Measurements from ENCODE around the gene KCND1. TPM values are rescaled to one million over a fixed set of nuclear protein-coding genes. Genes with fewer than 3 reads are reported as not detected.

KCND1 gene
- total RNA-seq, 2 experiments from 2014 or later, result 2.4 to 2.5 TPM

- H3K4me3 Mint-ChIP-seq, result peak overlapping the region; percentile 35
- H3K27me3 Mint-ChIP-seq, result no peaks in the 10 kb centered on the region
- peak; percentile 37 for DNase-seq
- peaks cover 16% of the 10 kb centered on the region for H3K4me1 Mint-ChIP-seq (ENCODE audit: low read depth)
- intact Hi-C loops (cut with micrococcal nuclease), result no loop called here
- POLR2A ChIA-PET, result interaction anchor here (0.8 kb wide), 1 partner anchor 33 kb away, joined by 3 read pairs; no protein-coding TSS in a partner anchor
- H3K27ac Mint-ChIP-seq, result no peak overlapping the region
- H3K9me3 Mint-ChIP-seq, result no peaks in the 10 kb centered on the region
- H3K36me3 Mint-ChIP-seq, result peaks cover 9% of the 10 kb centered on the region
- CTCF ChIA-PET, result interaction anchor here (0.7 to 1.7 kb wide), 7 partner anchors 9 to 127 kb away, joined by 3 to 5 read pairs (median 3); no protein-coding TSS in a partner anchor
Measured at GRCh38 chrX:48972220-48973164, 848 bp upstream of the KCND1 start.

DNA sequence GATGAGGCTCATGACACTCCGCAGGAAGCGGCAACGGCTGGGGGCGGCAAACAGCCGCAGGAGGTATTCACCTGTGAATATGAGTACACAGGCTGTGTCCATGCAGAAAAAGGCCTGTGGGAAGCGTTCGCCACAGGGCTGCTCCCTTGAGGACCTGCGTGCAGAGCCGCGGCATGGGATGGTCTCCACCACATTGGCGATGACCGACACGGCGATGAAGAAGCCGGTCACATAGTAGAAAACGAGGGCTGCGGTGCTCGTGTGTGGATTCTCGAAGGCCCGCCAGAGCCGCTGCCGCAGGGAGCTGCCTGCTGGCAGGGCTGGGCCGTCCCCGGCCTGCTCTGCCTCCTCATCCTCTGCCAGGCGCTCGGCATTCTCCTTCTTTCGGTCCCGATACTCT is 2.2 kb downstream of the KCND1 start:
- Mint-ChIP-seq H3K4me3 (no peak overlapping the region), H3K27me3 (no peaks in the 10 kb centered on the region), H3K4me1 (ENCODE audit: low read depth) (peaks cover 16% of the 10 kb centered on the region), H3K27ac (no peak overlapping the region), H3K36me3 (peaks cover 2% of the 10 kb centered on the region), H3K9me3 (no peaks in the 10 kb centered on the region)
- ChIA-PET POLR2A (no interaction called here), CTCF (no interaction called here)
- DNase-seq, result no peak
- intact Hi-C loops (cut with micrococcal nuclease), result no loop called here

GRCh38 chrX:48968377-48968776 is 3.3 kb downstream of the KCND1 start:
- Mint-ChIP-seq H3K27me3 (no peaks in the 10 kb centered on the region), H3K27ac (no peak overlapping the region), H3K4me1 (ENCODE audit: low read depth) (peaks cover 16% of the 10 kb centered on the region), H3K4me3 (no peak overlapping the region), H3K9me3 (no peaks in the 10 kb centered on the region), H3K36me3 (no peaks in the 10 kb centered on the region)
- intact Hi-C loops (cut with micrococcal nuclease), result no loop called here
- ChIA-PET CTCF (no interaction called here), POLR2A (no interaction called here)
- no peak for DNase-seq

DNA sequence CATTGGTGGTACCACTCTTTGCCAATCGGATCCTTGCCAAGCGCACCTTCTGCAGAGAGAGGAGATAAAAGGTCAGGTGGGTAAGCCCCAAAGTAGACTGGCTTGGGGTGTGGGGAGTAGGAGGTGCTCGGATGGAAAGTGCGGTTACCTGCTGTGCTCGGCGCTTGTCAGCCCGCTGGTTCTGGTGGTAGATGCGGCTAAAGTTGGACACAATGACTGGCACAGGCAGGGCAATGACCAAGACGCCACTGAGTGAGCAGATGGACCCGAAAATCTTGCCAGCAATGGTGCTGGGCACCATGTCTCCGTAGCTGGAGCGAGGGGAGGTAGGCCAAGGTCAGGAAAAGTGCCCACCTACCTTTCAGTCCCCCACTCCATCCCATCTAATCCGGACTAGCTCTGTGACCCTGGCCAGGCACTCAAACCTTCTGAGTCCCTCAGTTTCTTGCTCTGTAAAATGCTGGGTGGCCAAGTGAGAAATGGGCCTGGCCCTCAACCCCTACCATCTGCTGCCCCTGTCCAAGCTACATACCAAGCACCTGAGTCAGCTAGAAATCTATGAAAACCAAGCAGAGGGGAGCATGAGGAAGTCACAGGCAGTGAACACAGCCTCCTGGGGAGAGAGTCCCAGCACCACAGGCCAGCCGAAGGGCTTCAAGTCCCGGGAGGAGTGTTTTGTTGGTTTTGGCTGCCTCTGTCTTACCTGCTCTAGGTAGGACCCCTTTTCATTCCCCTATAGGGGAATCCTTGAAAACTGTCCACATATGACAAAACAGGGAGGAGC is 4.7 kb downstream of the KCND1 start:
- no peaks in the 10 kb centered on the region for H3K27me3 Mint-ChIP-seq
- no peak overlapping the region for H3K27ac Mint-ChIP-seq
- intact Hi-C loops (cut with micrococcal nuclease), result no loop called here
- DNase-seq, result no peak
- no peaks in the 10 kb centered on the region for H3K9me3 Mint-ChIP-seq
- peaks cover 3% of the 10 kb centered on the region for H3K4me1 Mint-ChIP-seq (ENCODE audit: low read depth)
- no peak overlapping the region for H3K4me3 Mint-ChIP-seq
- ChIA-PET POLR2A (no interaction called here), CTCF (no interaction called here)
- H3K36me3 Mint-ChIP-seq, result no peaks in the 10 kb centered on the region

DNA sequence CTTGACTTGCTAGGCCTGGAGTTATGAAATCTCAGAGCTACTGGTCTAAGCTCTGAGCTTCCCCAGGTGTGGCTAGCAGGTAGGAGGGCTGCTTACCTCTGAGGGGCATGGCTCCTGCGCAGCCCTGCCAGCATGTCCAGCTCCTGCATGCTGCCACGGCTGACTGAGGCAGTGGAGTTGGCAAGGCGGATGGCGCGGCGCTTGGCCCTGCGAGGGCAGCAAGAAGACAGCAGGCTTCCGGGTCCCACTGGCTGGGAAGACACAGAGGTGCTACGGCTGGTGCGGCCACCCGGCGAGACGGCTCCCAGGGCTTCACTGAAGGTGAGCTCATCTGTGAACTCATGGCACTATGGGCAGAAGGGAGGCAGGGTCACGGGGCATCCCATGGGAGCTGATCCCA is 5.7 kb downstream of the KCND1 start:
- CTCF ChIA-PET, result no interaction called here
- Mint-ChIP-seq H3K27ac (no peak overlapping the region), H3K36me3 (no peaks in the 10 kb centered on the region), H3K9me3 (no peaks in the 10 kb centered on the region), H3K4me1 (ENCODE audit: low read depth) (no peaks in the 10 kb centered on the region), H3K4me3 (no peak overlapping the region), H3K27me3 (no peaks in the 10 kb centered on the region)
- POLR2A ChIA-PET, result no interaction called here
- no peak for DNase-seq
- intact Hi-C loops (cut with micrococcal nuclease), result no loop called here

GRCh38 chrX:48961585-48962091 is 10.0 kb downstream of the KCND1 start:
- H3K27ac Mint-ChIP-seq, result no peak overlapping the region
- peaks cover 10% of the 10 kb centered on the region for H3K4me1 Mint-ChIP-seq (ENCODE audit: low read depth)
- no peak overlapping the region for H3K4me3 Mint-ChIP-seq
- no peaks in the 10 kb centered on the region for H3K9me3 Mint-ChIP-seq
- H3K27me3 Mint-ChIP-seq, result no peaks in the 10 kb centered on the region
- ChIA-PET POLR2A (no interaction called here), CTCF (no interaction called here)
- intact Hi-C loops (cut with micrococcal nuclease), result no loop called here
- DNase-seq, result no peak
- H3K36me3 Mint-ChIP-seq, result peaks cover 4% of the 10 kb centered on the region

DNA sequence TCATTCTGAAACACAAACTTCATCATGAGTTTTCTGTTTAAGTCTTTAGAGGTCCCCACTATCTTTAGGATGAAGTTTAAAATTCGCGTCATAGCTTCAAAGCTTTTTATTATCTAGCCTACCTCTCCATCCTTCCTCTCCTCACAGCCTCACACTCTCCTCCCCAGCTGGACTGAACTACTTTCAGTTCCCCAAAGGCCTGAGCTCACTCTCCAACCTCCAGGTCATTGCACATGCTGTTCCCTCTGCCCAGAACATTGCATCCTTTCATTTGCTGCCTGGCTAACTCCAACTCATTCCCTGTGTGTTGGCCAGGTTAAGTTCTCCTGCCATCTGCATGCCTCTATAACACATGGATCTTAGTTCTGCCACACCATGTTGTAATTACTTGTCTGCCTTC is 11.4 kb downstream of the KCND1 start:
- Mint-ChIP-seq H3K27me3 (no peaks in the 10 kb centered on the region), H3K4me3 (no peak overlapping the region), H3K9me3 (no peaks in the 10 kb centered on the region), H3K4me1 (ENCODE audit: low read depth) (peaks cover 12% of the 10 kb centered on the region), H3K36me3 (peaks cover 10% of the 10 kb centered on the region), H3K27ac (peak overlapping the region; percentile 52)
- DNase-seq, result no peak
- ChIA-PET POLR2A (no interaction called here), CTCF (interaction anchor here (1.0 kb wide), 1 partner anchor 23 kb away, joined by 3 read pairs; no protein-coding TSS in a partner anchor)
- intact Hi-C loops (cut with micrococcal nuclease), result no loop called here

DNA sequence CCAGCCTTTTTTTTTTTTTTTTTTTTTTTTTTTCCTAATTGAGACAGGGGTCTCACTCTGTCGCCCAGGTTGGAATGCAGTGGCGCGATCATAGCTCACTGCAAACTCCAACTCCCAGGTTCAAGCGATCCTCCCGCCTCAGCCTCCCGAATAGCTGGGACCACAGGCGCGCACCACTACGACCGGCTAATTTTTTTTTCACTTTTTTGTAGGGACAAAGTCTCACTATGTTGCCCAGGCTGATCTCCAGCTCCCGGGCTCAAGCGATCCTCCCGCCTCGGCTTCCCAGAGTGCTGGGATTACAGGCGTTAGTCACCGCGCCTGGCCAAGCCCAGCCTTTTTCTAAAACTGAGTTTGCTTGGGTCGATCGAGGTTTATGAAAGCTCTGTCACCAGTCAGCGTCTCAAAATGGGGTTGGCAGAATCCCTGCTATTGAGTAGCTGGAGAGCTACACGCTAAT is 13.0 kb downstream of the KCND1 start:
- peak; percentile 57 for DNase-seq
- ChIA-PET CTCF (interaction anchor here (0.6 to 1.6 kb wide), 5 partner anchors 12 to 1869 kb away, joined by 3 to 7 read pairs (median 5); no protein-coding TSS in a partner anchor), POLR2A (interaction anchor here (0.6 to 1.8 kb wide), 11 partner anchors 12 to 282 kb away, joined by 3 to 5 read pairs (median 3); partner anchors contain the start of genes GRIPAP1 and PIM2)
- Mint-ChIP-seq H3K36me3 (peaks cover 19% of the 10 kb centered on the region), H3K9me3 (no peaks in the 10 kb centered on the region), H3K4me3 (peak overlapping the region; percentile 99), H3K27ac (peak overlapping the region; percentile 100), H3K4me1 (ENCODE audit: low read depth) (peaks cover 25% of the 10 kb centered on the region), H3K27me3 (no peaks in the 10 kb centered on the region)
- intact Hi-C loops (cut with micrococcal nuclease), result loop anchor here (1.0 to 10.0 kb wide), 6 partner anchors 39 to 309 kb away; partner anchors contain the start of genes GRIPAP1, HDAC6, PIM2 and PPP1R3F

GRCh38 chrX:48957827-48958634 is 13.6 kb downstream of the KCND1 start:
- CTCF ChIA-PET, result interaction anchor here (0.6 to 1.6 kb wide), 5 partner anchors 12 to 1868 kb away, joined by 3 to 7 read pairs (median 5); no protein-coding TSS in a partner anchor
- intact Hi-C loops (cut with micrococcal nuclease), result loop anchor here (1.0 to 10.0 kb wide), 7 partner anchors 21 to 309 kb away; partner anchors contain the start of genes GRIPAP1, HDAC6, PIM2 and PPP1R3F

GRCh38 chrX:48957477-48957826 is 14.2 kb downstream of the KCND1 start, which contains the start of gene OTUD5:
Gene OTUD5, minus strand, starts transcription at chrX:48957607. Its CDS starts 37 bp downstream, at chrX:48957570.
- peak; percentile 80 for DNase-seq
- Mint-ChIP-seq H3K27me3 (no peaks in the 10 kb centered on the region), H3K4me3 (peak within 1 kb of the TSS; percentile 99), H3K4me1 (ENCODE audit: low read depth) (peaks cover 37% of the 10 kb centered on the region), H3K27ac (peak within 1 kb of the TSS; percentile 100), H3K36me3 (peaks cover 19% of the 10 kb centered on the region), H3K9me3 (no peaks in the 10 kb centered on the region)
- ChIA-PET CTCF (interaction anchor here (1.6 kb wide), 1 partner anchor 11 kb away, joined by 4 read pairs; no protein-coding TSS in a partner anchor), POLR2A (interaction anchor here (1.0 to 2.0 kb wide), 5 partner anchors 11 to 173 kb away, joined by 3 to 11 read pairs (median 3); partner anchors contain the start of gene SLC35A2)
- intact Hi-C loops (cut with micrococcal nuclease), result loop anchor here (2.0 to 10.0 kb wide), 4 partner anchors 21 to 310 kb away; partner anchors contain the start of genes HDAC6 and PPP1R3F

More at GRCh38 chrX:48957827-48958634, 13.6 kb downstream of the KCND1 start:
- peaks cover 32% of the 10 kb centered on the region for H3K4me1 Mint-ChIP-seq (ENCODE audit: low read depth)
- POLR2A ChIA-PET, result interaction anchor here (0.7 to 2.0 kb wide), 11 partner anchors 12 to 282 kb away, joined by 3 to 11 read pairs (median 3); partner anchors contain the start of genes GRIPAP1, PIM2 and SLC35A2
- no peaks in the 10 kb centered on the region for H3K27me3 Mint-ChIP-seq
- peak overlapping the region; percentile 99 for H3K4me3 Mint-ChIP-seq
- H3K36me3 Mint-ChIP-seq, result peaks cover 19% of the 10 kb centered on the region
- DNase-seq, result peak; percentile 95
- H3K27ac Mint-ChIP-seq, result peak overlapping the region; percentile 100
- H3K9me3 Mint-ChIP-seq, result no peaks in the 10 kb centered on the region

Data from activated CD4-positive, alpha-beta memory T cell treated with anti-CD3 and anti-CD28 coated beads for 36 hours (primary cell).